OCI-LY1 (cell line): ENCODE measurements around the gene DNAAF5.

ENCODE experiments used
- EZH2 ChIP-seq: fragments of 200-600 bp; sonication (generic), shearing (Covaris generic); IDR thresholded peaks from 2 replicates; pipeline ENCODE4 v1.8.0; 2017; ENCODE audit warnings: borderline replicate concordance, mixed run types, mild to moderate bottlenecking, antibody characterized with exemption, low read length, moderate library complexity, mixed read lengths
- TF ChIP-seq, protein P1 (sequence below): fragments of 200-600 bp; sonication (generic), shearing (Covaris generic); IDR thresholded peaks from 2 replicates; pipeline ENCODE4 v1.5.1; 2017; ENCODE audit warnings: mild to moderate bottlenecking, antibody characterized with exemption, low read length, moderate library complexity, mixed read lengths

DNA sequence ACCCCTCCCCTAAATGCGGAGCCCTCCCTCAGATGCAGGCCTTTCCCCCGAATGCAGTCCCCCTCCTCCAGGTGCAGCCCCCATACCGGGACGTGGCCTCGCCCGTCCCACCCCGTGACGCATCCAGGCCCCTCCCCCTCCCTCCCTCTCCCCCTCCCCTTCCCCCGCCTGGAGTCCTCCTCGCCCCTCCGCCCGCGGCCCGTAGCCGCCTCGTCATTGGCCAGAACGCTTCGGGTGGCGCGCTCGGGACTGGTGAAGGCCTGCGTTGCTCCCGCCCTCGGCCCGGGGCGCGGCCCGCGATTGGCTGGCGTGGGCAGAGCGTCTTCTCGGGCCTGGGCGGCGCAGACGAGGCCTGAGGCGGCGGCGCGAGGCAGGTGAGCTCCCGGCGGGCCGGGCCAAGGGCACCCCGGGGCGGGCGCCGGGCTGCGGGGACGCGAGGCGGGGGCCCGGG lies 89.8 kb downstream of the DNAAF5 start:
- TF ChIP-seq, protein P1, sequence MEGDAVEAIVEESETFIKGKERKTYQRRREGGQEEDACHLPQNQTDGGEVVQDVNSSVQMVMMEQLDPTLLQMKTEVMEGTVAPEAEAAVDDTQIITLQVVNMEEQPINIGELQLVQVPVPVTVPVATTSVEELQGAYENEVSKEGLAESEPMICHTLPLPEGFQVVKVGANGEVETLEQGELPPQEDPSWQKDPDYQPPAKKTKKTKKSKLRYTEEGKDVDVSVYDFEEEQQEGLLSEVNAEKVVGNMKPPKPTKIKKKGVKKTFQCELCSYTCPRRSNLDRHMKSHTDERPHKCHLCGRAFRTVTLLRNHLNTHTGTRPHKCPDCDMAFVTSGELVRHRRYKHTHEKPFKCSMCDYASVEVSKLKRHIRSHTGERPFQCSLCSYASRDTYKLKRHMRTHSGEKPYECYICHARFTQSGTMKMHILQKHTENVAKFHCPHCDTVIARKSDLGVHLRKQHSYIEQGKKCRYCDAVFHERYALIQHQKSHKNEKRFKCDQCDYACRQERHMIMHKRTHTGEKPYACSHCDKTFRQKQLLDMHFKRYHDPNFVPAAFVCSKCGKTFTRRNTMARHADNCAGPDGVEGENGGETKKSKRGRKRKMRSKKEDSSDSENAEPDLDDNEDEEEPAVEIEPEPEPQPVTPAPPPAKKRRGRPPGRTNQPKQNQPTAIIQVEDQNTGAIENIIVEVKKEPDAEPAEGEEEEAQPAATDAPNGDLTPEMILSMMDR = no peak
- no peak for TF ChIP-seq EZH2
